HepG2 (cell line): ENCODE measurements around the gene STK40. TPM values are rescaled to one million over a fixed set of nuclear protein-coding genes. Genes with fewer than 3 reads are reported as not detected.

Experiments
- CREB1 ChIP-seq, 2 experiments: fragments of 450-650 bp in 1 of 2; IDR thresholded peaks; 2 replicates each; pipeline ENCODE4 v1.6.1; 2016 to 2017; ENCODE audit warnings: control low read depth in 1 of 2, mild to moderate bottlenecking in 1 of 2, missing compliant biosample characterization in 1 of 2, missing genetic modification characterization in 1 of 2
- GATAD2A ChIP-seq: IDR thresholded peaks from 2 replicates; pipeline ENCODE4 v1.6.1; 2016
- GTF2F1 ChIP-seq: fragments of 150-350 bp; IDR thresholded peaks from 2 replicates; pipeline ENCODE4 v1.6.1; 2014; ENCODE audit warnings: low read length
- HOXA5 ChIP-seq: sonication (generic); formaldehyde crosslinking; IDR thresholded peaks from 2 replicates; pipeline ENCODE4 v1.4.0; 2020; ENCODE audit warnings: missing genetic modification reagents
- IRF9 ChIP-seq: sonication (generic); formaldehyde crosslinking; IDR thresholded peaks from 2 replicates; pipeline ENCODE4 v1.8.0; 2022; ENCODE audit warnings: missing genetic modification reagents, mild to moderate bottlenecking, borderline replicate concordance
- MNT ChIP-seq: fragments of 450-650 bp; IDR thresholded peaks from 2 replicates; pipeline ENCODE4 v1.6.1; 2016
- MXD1 ChIP-seq: sonication (generic); formaldehyde crosslinking; IDR thresholded peaks from 2 replicates; pipeline ENCODE4 v1.4.0; 2020; ENCODE audit warnings: mild to moderate bottlenecking, missing genetic modification reagents
- POGZ ChIP-seq: sonication (generic); formaldehyde crosslinking; IDR thresholded peaks from 2 replicates; pipeline ENCODE4 v1.4.0; 2020; ENCODE audit warnings: mild to moderate bottlenecking, missing genetic modification reagents
- RBFOX2 ChIP-seq: fragments of 200-400 bp; formaldehyde crosslinking; IDR thresholded peaks from 2 replicates; pipeline ENCODE4 v1.6.1; 2017; ENCODE audit warnings: low read depth, mild to moderate bottlenecking, low read length
- RNF2 ChIP-seq: fragments of 450-650 bp; conservative IDR thresholded peaks from 2 replicates; pipeline ENCODE4 v1.6.1; 2016; ENCODE audit warnings: low read depth
- SALL2 ChIP-seq: sonication (generic); formaldehyde crosslinking; IDR thresholded peaks from 2 replicates; pipeline ENCODE4 v1.8.1; 2023; ENCODE audit warnings: mild to moderate bottlenecking, missing genetic modification reagents, inconsistent platforms
- SAP130 ChIP-seq: IDR thresholded peaks from 2 replicates; pipeline ENCODE4 v1.6.1; 2016; ENCODE audit warnings: low read depth
- SIX4 ChIP-seq: sonication (generic); formaldehyde crosslinking; IDR thresholded peaks from 2 replicates; pipeline ENCODE4 v1.4.0; 2020; ENCODE audit warnings: missing genetic modification reagents
- SSRP1 ChIP-seq: IDR thresholded peaks from 2 replicates; pipeline ENCODE4 v1.6.1; 2016; ENCODE audit warnings: control low read depth
- TBX2 ChIP-seq: sonication (generic); formaldehyde crosslinking; IDR thresholded peaks from 2 replicates; pipeline ENCODE4 v1.5.0; 2020; ENCODE audit warnings: missing genetic modification reagents, mild to moderate bottlenecking, borderline replicate concordance
- TBX3 ChIP-seq: fragments of 450-650 bp; IDR thresholded peaks from 2 replicates; pipeline ENCODE4 v1.6.1; 2017; ENCODE audit warnings: antibody characterized with exemption, mild to moderate bottlenecking, inconsistent platforms, borderline replicate concordance
- TEAD2 ChIP-seq: sonication (generic); formaldehyde crosslinking; IDR thresholded peaks from 2 replicates; pipeline ENCODE4 v1.9.0; 2021; ENCODE audit warnings: missing genetic modification reagents
- ZEB1 ChIP-seq: IDR thresholded peaks from 2 replicates; pipeline ENCODE4 v1.6.1; 2012; ENCODE audit warnings: mild to moderate bottlenecking, low read depth, inconsistent platforms; ENCODE audit not compliant: insufficient replicate concordance
- ZNF101 ChIP-seq: sonication (generic); formaldehyde crosslinking; IDR thresholded peaks from 2 replicates; pipeline ENCODE4 v1.4.0; 2020; ENCODE audit warnings: mild to moderate bottlenecking, low read depth, missing genetic modification reagents, borderline replicate concordance
- ZNF12 ChIP-seq: sonication (generic); formaldehyde crosslinking; IDR thresholded peaks from 2 replicates; pipeline ENCODE4 v1.5.0; 2020; ENCODE audit warnings: missing genetic modification reagents
- ZNF510 ChIP-seq: sonication (generic); formaldehyde crosslinking; IDR thresholded peaks from 2 replicates; pipeline ENCODE4 v1.4.0; 2020; ENCODE audit warnings: low read depth, mild to moderate bottlenecking, missing genetic modification reagents
- ZNF563 ChIP-seq: sonication (generic); formaldehyde crosslinking; IDR thresholded peaks from 2 replicates; pipeline ENCODE4 v1.8.0; 2022; ENCODE audit warnings: mild to moderate bottlenecking, moderate library complexity, missing genetic modification reagents
- ZNF567 ChIP-seq: sonication (generic); formaldehyde crosslinking; IDR thresholded peaks from 2 replicates; pipeline ENCODE4 v1.8.1; 2023; ENCODE audit warnings: mild to moderate bottlenecking, missing genetic modification reagents, borderline replicate concordance
- ZNF747 ChIP-seq: sonication (generic); formaldehyde crosslinking; IDR thresholded peaks from 2 replicates; pipeline ENCODE4 v1.8.1; 2023; ENCODE audit warnings: missing genetic modification reagents, mild to moderate bottlenecking, borderline replicate concordance
- ZZZ3 ChIP-seq: sonication (generic); formaldehyde crosslinking; IDR thresholded peaks from 2 replicates; pipeline ENCODE4 v1.4.0; 2020; ENCODE audit warnings: missing genetic modification reagents, mild to moderate bottlenecking, borderline replicate concordance
- polyA plus RNA-seq, 8 experiments: library from polyadenylated mRNA; depleted of rRNA in 3 of 8; stranded (reverse) in 7 of 8; unstranded in 1 of 8; fragments of >200 nt; fragmentation: Illumina TruSeq in 4 of 8; extraction: Trizol in 4 of 8; gene quantifications; 2 replicates each; pipeline versions ENCODE4 v1.2.1 to v1.2.3, GENCODE V29; 2011 to 2016; ENCODE audit warnings: low read depth in 4 of 8, missing spikeins in 1 of 8, mixed read lengths in 1 of 8; ENCODE audit not compliant: insufficient read depth in 1 of 8
- total RNA-seq, 5 experiments: library from RNA; depleted of rRNA; stranded (reverse); fragments of >200 nt; fragmentation: Illumina TruSeq; extraction: Trizol; gene quantifications; 2 replicates each; pipeline ENCODE4 v1.2.3, GENCODE V29; 2016; ENCODE audit warnings: low read depth in 1 of 5
- TF ChIP-seq, protein P1 (sequence below): sonication (generic); formaldehyde crosslinking; IDR thresholded peaks from 2 replicates; pipeline ENCODE4 v1.4.0; 2020; ENCODE audit warnings: missing genetic modification reagents

Gene STK40
- total and polyA plus RNA-seq, 2 of the 13 experiments (the other 11 are each of a cell fraction or from before 2014, with no cell fraction given): 33.8 to 35.1 TPM

DNA sequence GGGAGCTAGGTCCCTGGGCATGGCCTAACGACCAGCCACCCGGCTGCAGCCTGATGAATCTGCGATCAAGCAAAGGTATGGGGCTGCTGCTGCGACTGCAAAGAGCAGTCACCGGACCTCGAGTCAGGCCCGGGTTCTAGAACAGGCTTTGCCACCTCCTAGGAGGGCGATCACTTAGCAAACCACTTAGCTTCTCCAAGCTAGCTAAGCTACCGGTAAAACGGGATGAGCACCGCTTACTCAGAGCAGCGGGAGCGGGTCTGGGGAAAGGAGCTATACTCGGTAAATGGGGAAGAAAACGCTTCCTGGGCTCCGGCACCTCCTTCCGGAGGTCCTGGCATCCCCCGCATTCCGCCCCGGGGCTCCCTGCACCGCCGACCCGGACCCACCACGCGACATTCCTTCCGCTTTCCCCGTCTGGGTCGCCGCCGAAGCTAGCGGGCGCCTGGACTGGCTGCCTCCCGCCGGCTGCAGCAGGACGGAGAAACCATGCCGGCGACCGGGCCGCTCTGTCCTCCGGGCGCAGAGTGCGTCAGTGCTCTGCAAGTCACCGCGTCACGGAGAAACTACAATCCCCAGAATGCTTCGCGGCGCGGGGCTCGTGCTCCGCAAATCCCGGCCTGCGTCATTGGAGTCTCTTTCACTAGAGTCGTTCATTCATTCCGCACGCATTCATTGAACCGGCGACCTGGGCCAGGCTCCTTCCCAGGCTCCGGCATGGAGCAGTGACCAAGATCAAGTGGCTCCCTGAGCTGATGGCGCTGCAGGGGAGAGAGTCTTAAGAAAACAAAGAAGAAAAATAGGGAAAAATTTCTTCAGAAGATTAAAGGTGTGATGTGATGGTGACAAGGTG lies 11.9 kb upstream of the STK40 start, which contains the start of gene LSM10 (continued):
- peak; percentile 89 for TF ChIP-seq RBFOX2
- TF ChIP-seq SIX4 (CRISPR knock-in tag): no peak; the same call in 1 of the 2 replicates
- TF ChIP-seq MNT: peak; percentile 52
- TF ChIP-seq ZNF101: no peak
- peak; percentile 75; the same call in 1 of the 2 replicates for TF ChIP-seq MXD1
- peak; percentile 73; the same call in 1 of the 2 replicates for TF ChIP-seq SALL2 (CRISPR knock-in tag)
- TF ChIP-seq ZNF12: peak; percentile 90
- no peak for TF ChIP-seq TBX3
- no peak for TF ChIP-seq GTF2F1
- no peak for TF ChIP-seq ZNF567 (CRISPR knock-in tag)
- 0 out of 2 replicates have a peak, but pooled peaks have one; percentile 48 for TF ChIP-seq POGZ (CRISPR knock-in tag)
- 0 out of 2 replicates have a peak, but pooled peaks have one; percentile 30 for TF ChIP-seq IRF9 (CRISPR knock-in tag)
- 0 out of 2 replicates have a peak, but pooled peaks have one; percentile 51 for TF ChIP-seq RNF2
- no peak for TF ChIP-seq SSRP1 (CRISPR knock-in tag)
- TF ChIP-seq, protein P1, sequence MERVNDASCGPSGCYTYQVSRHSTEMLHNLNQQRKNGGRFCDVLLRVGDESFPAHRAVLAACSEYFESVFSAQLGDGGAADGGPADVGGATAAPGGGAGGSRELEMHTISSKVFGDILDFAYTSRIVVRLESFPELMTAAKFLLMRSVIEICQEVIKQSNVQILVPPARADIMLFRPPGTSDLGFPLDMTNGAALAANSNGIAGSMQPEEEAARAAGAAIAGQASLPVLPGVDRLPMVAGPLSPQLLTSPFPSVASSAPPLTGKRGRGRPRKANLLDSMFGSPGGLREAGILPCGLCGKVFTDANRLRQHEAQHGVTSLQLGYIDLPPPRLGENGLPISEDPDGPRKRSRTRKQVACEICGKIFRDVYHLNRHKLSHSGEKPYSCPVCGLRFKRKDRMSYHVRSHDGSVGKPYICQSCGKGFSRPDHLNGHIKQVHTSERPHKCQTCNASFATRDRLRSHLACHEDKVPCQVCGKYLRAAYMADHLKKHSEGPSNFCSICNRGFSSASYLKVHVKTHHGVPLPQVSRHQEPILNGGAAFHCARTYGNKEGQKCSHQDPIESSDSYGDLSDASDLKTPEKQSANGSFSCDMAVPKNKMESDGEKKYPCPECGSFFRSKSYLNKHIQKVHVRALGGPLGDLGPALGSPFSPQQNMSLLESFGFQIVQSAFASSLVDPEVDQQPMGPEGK (CRISPR knock-in tag): 0 out of 2 replicates have a peak, but pooled peaks have one; percentile 18
- peak; percentile 96 for TF ChIP-seq SAP130 (CRISPR knock-in tag)
- no peak for TF ChIP-seq TEAD2 (CRISPR knock-in tag)
- no peak for TF ChIP-seq ZNF510 (CRISPR knock-in tag)
- TF ChIP-seq TBX2 (CRISPR knock-in tag): peak; percentile 70; the same call in 1 of the 2 replicates
- no peak for TF ChIP-seq ZZZ3 (CRISPR knock-in tag)
- no peak for TF ChIP-seq ZNF747
- 0 out of 2 replicates have a peak, but pooled peaks have one; percentile 19 for TF ChIP-seq GATAD2A (CRISPR knock-in tag)
- TF ChIP-seq CREB1 (IDR thresholded peaks at IDR 0.05): peak; percentile 93
- peak; percentile 95 for TF ChIP-seq CREB1 (CRISPR knock-in tag; IDR thresholded peaks at IDR 0.05)
- peak; percentile 95 for TF ChIP-seq HOXA5 (CRISPR knock-in tag)
- TF ChIP-seq ZEB1: no peak
- TF ChIP-seq ZNF563: no peak
